ENCODE measurements around the gene LRBA.

LRBA gene

GRCh38 chr4:150261571-150261970 lies 753.5 kb downstream of the LRBA start:
- H3K4me3 ChIP-seq (replicated peaks; ENCODE audit: low read depth, low read length) = no peak overlapping the region
- TF ChIP-seq CTCF (IDR thresholded peaks at IDR 0.05; ENCODE audit: low read depth, low read length, missing control alignments) = no peak
- no peak for DNase-seq (ENCODE audit: extremely low read depth, low read depth)

- no peak for DNase-seq (ENCODE audit: extremely low read depth, low read depth)
- no peak overlapping the region for H3K4me3 ChIP-seq (replicated peaks; ENCODE audit: low read depth, low read length)
- TF ChIP-seq CTCF (IDR thresholded peaks at IDR 0.05; ENCODE audit: low read depth, low read length, missing control alignments) = no peak
These were observed 755.1 kb downstream of the LRBA start for GRCh38 chr4:150259861-150260567.

GRCh38 chr4:150258569-150258968 lies 756.5 kb downstream of the LRBA start:
- no peak for TF ChIP-seq CTCF (IDR thresholded peaks at IDR 0.05; ENCODE audit: low read depth, low read length, missing control alignments)
- no peak for DNase-seq (ENCODE audit: extremely low read depth, low read depth)
- H3K4me3 ChIP-seq (replicated peaks; ENCODE audit: low read depth, low read length) = no peak overlapping the region

- no peak for DNase-seq (ENCODE audit: extremely low read depth, low read depth)
- no peak overlapping the region for H3K4me3 ChIP-seq (replicated peaks; ENCODE audit: low read depth, low read length)
- no peak for TF ChIP-seq CTCF (IDR thresholded peaks at IDR 0.05; ENCODE audit: low read depth, low read length, missing control alignments)
These were observed 758.0 kb downstream of the LRBA start for GRCh38 chr4:150256841-150257730.

GRCh38 chr4:150256225-150256620 lies 758.9 kb downstream of the LRBA start:
- H3K4me3 ChIP-seq (replicated peaks; ENCODE audit: low read depth, low read length) = no peak overlapping the region
- no peak for DNase-seq (ENCODE audit: extremely low read depth, low read depth)
- no peak for TF ChIP-seq CTCF (IDR thresholded peaks at IDR 0.05; ENCODE audit: low read depth, low read length, missing control alignments)

- TF ChIP-seq CTCF (IDR thresholded peaks at IDR 0.05; ENCODE audit: low read depth, low read length, missing control alignments) = no peak
- DNase-seq (ENCODE audit: extremely low read depth, low read depth) = no peak
- H3K4me3 ChIP-seq (replicated peaks; ENCODE audit: low read depth, low read length) = no peak overlapping the region
These were observed 759.4 kb downstream of the LRBA start for GRCh38 chr4:150255610-150256224.
